Common myeloid progenitor, CD34-positive (primary cell): ENCODE measurements around the gene PAK1.
"Not testable (repeated sequence)": the region's sequence is repeated elsewhere in the genome, so short reads cannot be mapped to it uniquely, and the experiment has no call there.

Experiments
- CTCF ChIA-PET: fragments of 350-600 bp; sonication (Branson Sonifier 250); formaldehyde crosslinking; loops from one replicate; lab custom pipeline; 2021; ENCODE audit warnings: antibody characterized with exemption; lab: Charles Lee
- POLR2A ChIA-PET: fragments of 350-600 bp; sonication (Branson Sonifier 250); formaldehyde crosslinking; loops from one replicate; lab custom pipeline; 2021; ENCODE audit warnings: antibody characterized with exemption; lab: Charles Lee
- DNase-seq, 3 donors: peaks; one replicate each; pipeline versions ENCODE4 v3.0.0 to v3.0.0-alpha.2; 2013
- H3K27ac ChIP-seq, 2 experiments: 1 replicate in 1 of 2; 2 replicates in 1 of 2; pipeline ENCODE4 v1.7.0; 2013; ENCODE audit warnings: inconsistent platforms in 2 of 2, low read length in 2 of 2, mild to moderate bottlenecking in 2 of 2, low read depth in 1 of 2, moderate library complexity in 1 of 2; ENCODE audit not compliant: severe bottlenecking in 2 of 2, insufficient read depth in 1 of 2, poor library complexity in 1 of 2
- H3K27me3 ChIP-seq, 5 experiments: replicated peaks in 2 of 5; 1 replicate in 3 of 5; 2 replicates in 2 of 5; pipeline versions ENCODE4 v1.6.1 to v1.7.0; 2013; ENCODE audit warnings: low read length in 4 of 5, mild to moderate bottlenecking in 2 of 5, moderate library complexity in 2 of 5, inconsistent platforms in 1 of 5; ENCODE audit not compliant: insufficient read depth in 5 of 5, control insufficient read depth in 4 of 5
- H3K36me3 ChIP-seq, 4 experiments: 1 replicate in 2 of 4; 2 replicates in 2 of 4; pipeline versions ENCODE4 v1.6.1 to v1.7.0; 2013; ENCODE audit warnings: low read length in 3 of 4, control low read depth in 1 of 4, mild to moderate bottlenecking in 1 of 4; ENCODE audit not compliant: control insufficient read depth in 4 of 4, insufficient read depth in 4 of 4
- H3K4me1 ChIP-seq, 4 experiments: 1 replicate in 3 of 4; 2 replicates in 1 of 4; pipeline versions ENCODE4 v1.6.1 to v1.7.1; 2013; ENCODE audit warnings: low read length in 3 of 4, mild to moderate bottlenecking in 3 of 4, control low read depth in 1 of 4, inconsistent platforms in 1 of 4, moderate library complexity in 1 of 4; ENCODE audit not compliant: control insufficient read depth in 4 of 4, insufficient read depth in 4 of 4; ENCODE audit errors: control extremely low read depth in 1 of 4
- H3K4me3 ChIP-seq, 7 experiments: 1 replicate in 4 of 7; 2 replicates in 3 of 7; pipeline versions ENCODE4 v1.5.1 to v1.7.0; 2013; ENCODE audit warnings: mild to moderate bottlenecking in 7 of 7, low read length in 6 of 7, moderate library complexity in 6 of 7, inconsistent platforms in 2 of 7, low read depth in 2 of 7, control low read depth in 1 of 7; ENCODE audit not compliant: insufficient read depth in 4 of 7, control insufficient read depth in 1 of 7; ENCODE audit errors: extremely low read depth in 1 of 7
- H3K9me3 ChIP-seq, 5 experiments: 1 replicate in 4 of 5; 2 replicates in 1 of 5; pipeline versions ENCODE4 v1.6.1 to v1.7.1; 2013; ENCODE audit warnings: low read length in 4 of 5, mild to moderate bottlenecking in 2 of 5, inconsistent platforms in 1 of 5, low read depth in 1 of 5, moderate library complexity in 1 of 5; ENCODE audit not compliant: control insufficient read depth in 4 of 5, insufficient read depth in 2 of 5; ENCODE audit errors: control extremely low read depth in 1 of 5
- WGBS: methylation state at CpG from one replicate; pipeline ENCODE4 v1.1.5; 2013; ENCODE audit not compliant: insufficient coverage; 5-methylcytosine and 5-hydroxymethylcytosine counted together

PAK1 gene

GRCh38 chr11:77300028-77300427 lies 173.9 kb downstream of the PAK1 start:
- H3K4me1 ChIP-seq, H3K4me3 ChIP-seq, H3K27me3 ChIP-seq, H3K36me3 ChIP-seq, H3K27ac ChIP-seq, H3K9me3 ChIP-seq, POLR2A ChIA-PET: not testable (repeated sequence)
- peak in 1 of 3 donors; percentile 5 for DNase-seq
- WGBS = 92% methylated on average over 4 of the region's 6 CpGs
- CTCF ChIA-PET = interaction anchor here (1.0 kb wide), 1 partner anchor 13 kb away, joined by 3 read pairs; no protein-coding TSS in a partner anchor

- DNase-seq = peak in 1 of 3 donors; percentile 2
- Histone ChIP-seq H3K9me3 (no peaks in the 10 kb centered on the region), H3K4me3 (no peak overlapping the region), H3K27ac (no peak overlapping the region), H3K27me3 (no peaks in the 10 kb centered on the region), H3K4me1 (no peaks in the 10 kb centered on the region), H3K36me3 (no peaks in the 10 kb centered on the region)
- CTCF ChIA-PET = interaction anchor here (1.0 kb wide), 1 partner anchor 13 kb away, joined by 3 read pairs; no protein-coding TSS in a partner anchor
- WGBS = no CpG with 5 or more reads among the region's 2 CpGs
- POLR2A ChIA-PET = no interaction called here
Observed at GRCh38 chr11:77299528-77299993, 174.3 kb downstream of the PAK1 start.

- no CpG with 5 or more reads among the region's 3 CpGs for WGBS
- Histone ChIP-seq H3K4me3 (no peak overlapping the region), H3K27ac (no peak overlapping the region), H3K9me3 (peaks cover 0 to 3% (median 0%) of the 10 kb centered on the region in 5 experiments), H3K4me1 (no peaks in the 10 kb centered on the region), H3K27me3 (no peaks in the 10 kb centered on the region), H3K36me3 (no peaks in the 10 kb centered on the region)
- DNase-seq = no peak
- ChIA-PET POLR2A (no interaction called here), CTCF (no interaction called here)
Observed at GRCh38 chr11:77294040-77294439, 179.9 kb downstream of the PAK1 start.

GRCh38 chr11:77289737-77290136 lies 184.2 kb downstream of the PAK1 start:
- no peaks in the 10 kb centered on the region for H3K27me3 ChIP-seq
- H3K4me3 ChIP-seq = no peak overlapping the region
- no peak for DNase-seq
- ChIA-PET CTCF (no interaction called here), POLR2A (no interaction called here)
- H3K27ac ChIP-seq = no peak overlapping the region
- no peaks in the 10 kb centered on the region for H3K36me3 ChIP-seq
- H3K4me1 ChIP-seq = no peaks in the 10 kb centered on the region
- no CpG with 5 or more reads among the region's 4 CpGs for WGBS
- peaks cover 0 to 3% (median 0%) of the 10 kb centered on the region in 5 experiments for H3K9me3 ChIP-seq

GRCh38 chr11:77287615-77288273 lies 186.2 kb downstream of the PAK1 start:
- CTCF ChIA-PET = no interaction called here
- no peak for DNase-seq

GRCh38 chr11:77287136-77287535 lies 186.8 kb downstream of the PAK1 start:
- WGBS = no CpG with 5 or more reads among the region's 3 CpGs
- CTCF ChIA-PET = no interaction called here
- Histone ChIP-seq H3K27ac (no peak overlapping the region), H3K36me3 (no peaks in the 10 kb centered on the region), H3K4me1 (no peaks in the 10 kb centered on the region), H3K27me3 (no peaks in the 10 kb centered on the region), H3K9me3 (no peaks in the 10 kb centered on the region), H3K4me3 (no peak overlapping the region)
- POLR2A ChIA-PET = no interaction called here
- no peak for DNase-seq

More at GRCh38 chr11:77287615-77288273, 186.2 kb downstream of the PAK1 start:
- H3K4me3 ChIP-seq = no peak overlapping the region
- POLR2A ChIA-PET = no interaction called here
- no peaks in the 10 kb centered on the region for H3K27me3 ChIP-seq
- H3K36me3 ChIP-seq = no peaks in the 10 kb centered on the region
- H3K9me3 ChIP-seq = no peaks in the 10 kb centered on the region
- H3K27ac ChIP-seq = no peak overlapping the region
- 96% methylated on average over 5 of the region's 5 CpGs for WGBS
- no peaks in the 10 kb centered on the region for H3K4me1 ChIP-seq
